Large intestine (tissue), 3 donors: ENCODE data around the gene TENM3. TPM values are rescaled to one million over a fixed set of nuclear protein-coding genes. Genes with fewer than 3 reads are reported as not detected.
A peak's percentile ranks its signal among the peaks of the same experiment; 100 is the strongest.

Source experiments
- DNase-seq, 2 donors: peaks; one replicate each; pipeline versions ENCODE4 v3.0.0 to v3.0.0-alpha.2; 2013
- H3K27ac ChIP-seq: one replicate; pipeline ENCODE4 v1.5.1; 2013; ENCODE audit warnings: low read length
- H3K27me3 ChIP-seq: 2 replicates; pipeline ENCODE4 v1.6.1; 2013; ENCODE audit warnings: low read length; ENCODE audit not compliant: control insufficient read depth, insufficient read depth
- H3K36me3 ChIP-seq: 2 replicates; pipeline ENCODE4 v1.6.1; 2013; ENCODE audit warnings: low read length; ENCODE audit not compliant: control insufficient read depth, insufficient read depth
- H3K4me1 ChIP-seq: one replicate; pipeline ENCODE4 v1.6.1; 2013; ENCODE audit warnings: low read length; ENCODE audit not compliant: control insufficient read depth, insufficient read depth
- H3K4me3 ChIP-seq: one replicate; pipeline ENCODE4 v1.5.1; 2013; ENCODE audit warnings: low read length
- H3K9me3 ChIP-seq: one replicate; pipeline ENCODE4 v1.6.1; 2013; ENCODE audit warnings: mild to moderate bottlenecking, low read depth, low read length, moderate library complexity; ENCODE audit not compliant: control insufficient read depth
- WGBS: methylation state at CpG from one replicate; pipeline ENCODE4 v1.1.5; 2013; ENCODE audit warnings: low lambda C conversion rate; ENCODE audit not compliant: insufficient coverage; 5-methylcytosine and 5-hydroxymethylcytosine counted together
- polyA plus RNA-seq: library from polyadenylated mRNA; unstranded; fragments of 120-200 nt; gene quantifications from one replicate; pipeline ENCODE4 v1.2.1, GENCODE V29; 2013

The TENM3 gene
- polyA plus RNA-seq, 1 donor = 11.9 TPM

DNA sequence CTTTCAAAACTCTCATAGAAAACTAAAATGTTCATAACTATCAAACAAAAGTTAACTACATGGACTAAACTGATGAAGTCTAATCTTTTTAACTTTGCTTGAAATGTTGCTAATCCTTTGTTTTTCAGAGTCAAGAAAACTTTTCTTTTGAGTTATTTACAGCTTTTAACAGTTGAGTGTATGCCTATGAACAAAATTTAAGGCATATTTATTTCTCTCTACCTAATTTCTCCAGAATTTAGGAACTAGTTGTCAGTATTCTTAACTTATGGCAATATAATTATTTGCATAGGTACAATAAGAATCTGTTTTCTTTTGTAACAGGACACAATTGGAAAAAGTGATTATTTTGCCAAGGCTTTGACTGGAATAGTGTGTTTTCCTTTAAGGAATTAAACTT is 23.8 kb downstream of the TENM3 start:
- no peak for DNase-seq
- no peak overlapping the region for H3K4me3 ChIP-seq
- H3K27me3 ChIP-seq = no peaks in the 10 kb centered on the region
- H3K27ac ChIP-seq = no peak overlapping the region
- peaks cover 5% of the 10 kb centered on the region for H3K4me1 ChIP-seq
- H3K36me3 ChIP-seq = no peaks in the 10 kb centered on the region
- no peaks in the 10 kb centered on the region for H3K9me3 ChIP-seq

DNA sequence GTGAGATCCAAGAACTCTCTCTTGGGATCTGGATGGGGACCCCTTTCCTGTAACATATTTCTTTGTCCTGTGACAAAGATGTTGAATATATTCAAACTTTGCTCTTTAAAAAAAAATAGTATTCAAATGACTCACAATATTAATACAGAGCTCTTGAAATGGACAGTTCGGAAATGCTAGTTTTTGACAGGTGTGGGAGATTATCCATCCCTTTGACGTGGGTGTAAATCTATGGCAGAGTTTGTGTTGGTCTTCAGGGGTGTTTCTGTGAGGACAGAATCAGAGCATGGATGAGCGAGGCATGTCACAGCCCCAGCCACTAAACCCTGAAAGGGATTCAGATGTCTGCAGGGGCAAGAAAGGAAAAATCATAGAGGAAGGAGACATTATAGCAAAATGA is 25.8 kb downstream of the TENM3 start:
- WGBS = no CpG with 5 or more reads among the region's 3 CpGs
- Histone ChIP-seq H3K27ac (no peak overlapping the region), H3K36me3 (no peaks in the 10 kb centered on the region), H3K4me3 (no peak overlapping the region), H3K27me3 (no peaks in the 10 kb centered on the region), H3K4me1 (peaks cover 8% of the 10 kb centered on the region), H3K9me3 (no peaks in the 10 kb centered on the region)
- no peak for DNase-seq

DNA sequence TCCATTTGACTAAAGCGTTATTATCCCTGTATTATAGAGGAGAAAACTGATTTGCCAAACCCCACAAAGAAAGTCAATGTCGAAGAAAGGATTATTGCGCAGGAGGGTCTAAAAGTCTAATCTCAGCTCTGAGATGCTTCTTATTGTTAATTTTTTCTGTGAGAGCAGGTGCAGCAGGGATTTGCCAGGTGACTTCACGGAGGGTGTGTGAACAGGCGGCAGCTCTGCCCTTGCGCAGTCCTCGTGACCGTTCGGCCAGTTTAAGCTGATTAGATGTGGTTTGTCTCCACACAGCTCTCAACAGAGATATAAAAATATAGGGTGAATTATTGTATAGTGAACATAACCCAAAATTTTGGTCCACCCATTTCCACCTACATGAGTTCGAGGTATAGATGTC is 28.5 kb downstream of the TENM3 start:
- H3K4me3 ChIP-seq = no peak overlapping the region
- 94% methylated on average over 2 of the region's 10 CpGs for WGBS
- no peak for DNase-seq
- no peaks in the 10 kb centered on the region for H3K36me3 ChIP-seq
- no peaks in the 10 kb centered on the region for H3K9me3 ChIP-seq
- no peak overlapping the region for H3K27ac ChIP-seq
- no peaks in the 10 kb centered on the region for H3K27me3 ChIP-seq
- H3K4me1 ChIP-seq = peaks cover 11% of the 10 kb centered on the region

DNA sequence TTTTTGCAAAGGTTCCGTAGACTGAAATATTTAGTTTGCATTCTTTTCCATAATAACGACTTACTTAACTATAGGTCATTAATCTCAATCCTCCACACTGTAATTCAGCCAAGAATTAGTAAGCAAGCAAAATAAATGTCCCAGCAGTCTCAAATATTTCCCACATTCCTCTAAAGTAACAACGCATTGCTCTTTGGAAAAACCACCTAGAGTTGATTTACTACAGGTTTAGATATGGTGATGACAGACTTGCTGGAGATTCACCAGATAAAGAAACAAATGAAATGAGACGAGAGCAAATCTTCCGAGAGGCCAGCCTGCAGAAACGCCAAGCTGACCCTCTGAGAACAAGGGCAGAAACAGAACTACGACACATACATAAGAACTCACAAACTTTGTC is 28.9 kb downstream of the TENM3 start:
- H3K27ac ChIP-seq = no peak overlapping the region
- 100% methylated on average over 2 of the region's 7 CpGs for WGBS

DNA sequence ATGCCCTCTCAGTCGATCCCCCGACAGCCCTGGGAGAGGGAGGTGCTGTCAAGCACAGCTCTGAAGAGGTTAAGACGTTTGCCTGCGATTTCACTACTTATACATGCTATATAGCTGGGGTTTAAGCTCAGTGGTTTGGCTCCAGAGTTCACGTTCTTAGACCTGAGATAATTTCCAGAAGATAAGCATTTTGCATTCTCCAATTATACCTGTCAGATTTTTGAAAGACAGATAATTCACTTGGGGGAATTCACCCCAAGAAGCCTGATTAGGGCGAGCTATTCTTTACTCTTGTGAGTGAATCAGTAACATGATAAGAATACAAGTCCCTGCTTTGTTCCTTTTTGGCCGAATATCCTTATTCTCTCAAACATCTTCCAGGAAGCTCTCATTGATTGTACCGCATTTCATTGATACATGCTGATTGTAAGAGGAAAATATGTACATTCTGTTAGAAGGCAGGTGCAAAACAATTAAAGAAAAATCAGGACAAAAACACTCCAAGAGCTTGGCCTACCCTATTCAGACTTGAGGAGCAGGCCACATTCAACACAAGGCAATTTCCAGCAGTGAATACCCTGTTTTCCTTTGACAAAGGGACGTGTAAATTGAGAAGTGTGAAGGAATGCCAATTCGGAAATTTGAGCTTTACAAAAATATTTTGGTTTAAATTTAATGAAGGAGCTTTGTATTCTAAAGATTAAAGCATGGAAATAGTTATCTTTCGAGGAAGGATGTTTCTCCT is 30.2 kb downstream of the TENM3 start:
- Histone ChIP-seq H3K27me3 (no peaks in the 10 kb centered on the region), H3K9me3 (no peaks in the 10 kb centered on the region), H3K4me3 (no peak overlapping the region), H3K27ac (no peak overlapping the region), H3K4me1 (peaks cover 11% of the 10 kb centered on the region), H3K36me3 (no peaks in the 10 kb centered on the region)
- DNase-seq = peak in 1 of 2 donors; percentile 27
- 97% methylated on average over 3 of the region's 11 CpGs for WGBS

More for the DNA sequence above, 28.9 kb downstream of the TENM3 start:
- Histone ChIP-seq H3K36me3 (no peaks in the 10 kb centered on the region), H3K4me1 (peaks cover 11% of the 10 kb centered on the region), H3K4me3 (no peak overlapping the region), H3K27me3 (no peaks in the 10 kb centered on the region), H3K9me3 (no peaks in the 10 kb centered on the region)
- DNase-seq = no peak

DNA sequence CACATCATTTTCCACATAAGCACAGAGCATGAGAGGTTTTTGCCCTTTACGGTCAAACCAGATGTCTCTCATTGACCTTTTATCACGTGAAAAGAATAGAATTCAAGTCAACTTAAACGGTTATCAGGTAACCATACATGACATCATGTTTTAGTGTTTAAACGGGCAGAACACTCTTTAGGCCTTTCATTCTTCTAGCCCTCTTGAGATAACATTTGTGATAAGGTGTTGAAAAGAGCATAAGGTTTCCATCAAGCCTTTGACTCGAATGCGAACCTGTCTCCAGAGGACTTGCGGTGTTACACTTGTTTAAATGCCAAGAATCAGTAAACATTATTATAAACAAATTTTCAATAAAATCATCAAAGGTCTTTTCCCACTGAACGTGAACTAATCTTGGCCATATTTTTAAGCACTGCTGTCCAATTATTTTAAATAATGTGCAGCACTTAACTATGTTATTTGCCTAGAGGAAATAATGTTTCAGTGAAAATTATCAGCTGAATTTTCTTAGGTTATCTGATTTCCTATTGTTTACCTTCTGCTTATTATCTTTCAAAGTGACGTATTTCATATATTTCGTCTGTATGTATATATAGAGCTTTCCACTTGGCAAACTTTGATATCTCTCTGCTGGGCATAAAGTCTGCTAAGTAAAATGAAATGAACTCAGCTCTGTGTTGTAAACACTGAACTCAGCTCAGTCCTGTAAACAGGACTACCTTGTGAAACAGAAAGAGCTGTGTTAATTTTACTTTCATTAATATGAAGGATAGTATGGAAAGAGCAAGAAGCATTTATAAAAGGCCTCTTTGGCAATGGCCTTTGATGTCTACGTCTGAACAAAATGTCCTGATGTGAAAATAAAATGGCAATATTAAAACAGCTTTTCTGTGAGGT is 33.3 kb downstream of the TENM3 start:
- peaks cover 6% of the 10 kb centered on the region for H3K4me1 ChIP-seq

DNA sequence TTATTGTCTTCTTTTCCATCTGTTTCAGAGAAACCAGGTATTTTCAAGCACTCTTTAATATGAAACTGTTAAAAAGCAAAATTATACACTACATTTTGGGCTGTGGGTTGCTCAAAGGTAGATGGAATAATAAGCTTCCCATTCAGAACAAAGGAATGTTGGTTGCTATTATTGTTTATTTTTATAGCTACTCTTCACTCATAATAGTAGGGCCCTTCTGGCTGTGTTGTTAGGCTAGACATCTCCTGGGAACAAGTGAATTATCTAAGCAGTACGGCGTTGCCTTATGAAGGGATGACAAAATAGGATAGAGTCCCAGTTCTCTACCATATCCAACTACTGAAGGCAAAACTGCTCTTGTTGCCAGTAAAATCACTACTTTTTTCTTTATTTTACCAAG is 34.2 kb downstream of the TENM3 start:
- Histone ChIP-seq H3K4me1 (peaks cover 6% of the 10 kb centered on the region), H3K4me3 (no peak overlapping the region), H3K9me3 (no peaks in the 10 kb centered on the region), H3K27ac (no peak overlapping the region), H3K36me3 (no peaks in the 10 kb centered on the region), H3K27me3 (no peaks in the 10 kb centered on the region)
- no CpG with 5 or more reads among the region's 2 CpGs for WGBS
- no peak for DNase-seq

More for the DNA sequence above, 33.3 kb downstream of the TENM3 start:
- no peaks in the 10 kb centered on the region for H3K36me3 ChIP-seq
- WGBS = 22% methylated on average over 9 of the region's 11 CpGs
- no peak overlapping the region for H3K27ac ChIP-seq
- H3K9me3 ChIP-seq = no peaks in the 10 kb centered on the region
- no peaks in the 10 kb centered on the region for H3K27me3 ChIP-seq
- peak; percentile 13 to 58 for DNase-seq
- no peak overlapping the region for H3K4me3 ChIP-seq

DNA sequence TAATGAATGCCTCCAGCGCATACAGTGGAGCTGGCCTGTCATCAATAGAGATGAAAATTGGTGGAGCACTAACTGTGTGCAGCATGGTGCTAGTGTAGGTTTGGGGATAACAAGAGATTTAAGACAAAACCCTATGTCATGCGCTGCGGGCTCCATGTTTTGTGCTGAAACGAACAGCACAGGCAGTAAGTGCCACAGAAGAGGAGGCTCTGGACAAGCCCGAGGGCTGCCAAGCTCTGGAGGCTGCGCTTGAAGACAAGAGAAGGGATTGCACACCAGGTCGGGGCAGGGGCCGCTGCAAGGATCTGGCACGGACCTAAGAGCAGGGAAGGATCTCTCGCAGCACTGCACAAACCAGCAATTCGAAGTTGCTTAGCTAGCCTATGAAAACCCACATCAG is 35.5 kb downstream of the TENM3 start:
- Histone ChIP-seq H3K36me3 (no peaks in the 10 kb centered on the region), H3K27ac (no peak overlapping the region), H3K4me3 (no peak overlapping the region), H3K9me3 (no peaks in the 10 kb centered on the region), H3K4me1 (peaks cover 3% of the 10 kb centered on the region), H3K27me3 (no peaks in the 10 kb centered on the region)
- DNase-seq = no peak
- no CpG with 5 or more reads among the region's 11 CpGs for WGBS

DNA sequence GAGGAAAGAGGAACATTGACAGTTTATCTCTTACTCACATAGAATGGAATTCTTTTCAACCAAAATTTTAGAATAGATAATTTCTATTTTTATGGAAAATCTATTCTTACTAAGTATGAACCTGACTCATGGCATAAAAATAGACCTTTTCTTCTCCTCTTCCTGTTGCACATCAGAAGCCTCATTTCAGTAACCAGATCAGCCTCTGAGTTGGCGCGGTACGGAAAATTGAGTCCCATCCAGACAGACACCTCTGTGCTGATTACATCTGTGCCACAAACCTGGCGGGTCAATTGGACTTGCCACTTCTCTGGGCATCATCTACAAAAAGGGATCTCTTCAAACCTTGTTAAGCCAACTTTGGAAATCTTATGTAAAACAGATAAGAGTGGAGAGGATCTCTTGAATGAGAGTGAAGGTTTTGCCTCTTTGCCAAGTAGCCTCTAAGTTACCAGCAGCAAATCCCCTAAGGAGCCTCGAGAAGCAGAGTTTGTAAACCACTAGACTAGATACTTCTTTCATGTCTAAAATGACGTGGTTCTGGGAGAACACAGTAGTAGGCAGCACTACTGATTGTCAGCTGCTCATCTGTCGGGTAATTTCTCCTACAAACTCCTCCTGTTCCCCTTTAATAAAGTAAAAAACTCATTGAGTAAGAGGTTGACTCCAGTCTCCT is 37.4 kb downstream of the TENM3 start:
- DNase-seq = no peak
- Histone ChIP-seq H3K4me1 (peaks cover 3% of the 10 kb centered on the region), H3K36me3 (no peaks in the 10 kb centered on the region), H3K27ac (no peak overlapping the region), H3K9me3 (no peaks in the 10 kb centered on the region), H3K4me3 (no peak overlapping the region), H3K27me3 (no peaks in the 10 kb centered on the region)
- WGBS = 100% methylated on average over 1 of the region's 7 CpGs

DNA sequence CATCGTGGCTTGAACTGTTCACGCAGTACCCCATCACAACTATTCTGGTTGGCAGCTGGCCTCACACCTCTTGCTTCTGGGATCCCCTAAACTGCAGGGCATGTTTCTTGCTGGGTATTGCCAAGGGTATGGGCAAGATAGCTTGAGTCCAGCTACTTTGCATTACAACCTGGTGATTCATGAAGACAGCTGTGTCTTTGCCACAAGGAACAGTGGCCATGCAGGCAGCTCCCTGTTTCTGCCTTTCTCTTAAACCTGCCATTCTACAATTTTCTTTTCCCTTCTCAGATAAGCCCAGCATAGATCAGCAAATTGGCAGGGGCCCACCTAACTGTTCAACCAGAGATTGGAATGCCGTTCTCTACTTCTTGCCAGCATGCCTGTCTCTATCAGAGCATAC is 42.8 kb downstream of the TENM3 start:
- Histone ChIP-seq H3K4me1 (no peaks in the 10 kb centered on the region), H3K27ac (no peak overlapping the region), H3K36me3 (no peaks in the 10 kb centered on the region), H3K4me3 (no peak overlapping the region), H3K27me3 (no peaks in the 10 kb centered on the region), H3K9me3 (no peaks in the 10 kb centered on the region)
- 71% methylated on average over 1 of the region's 3 CpGs for WGBS
- no peak for DNase-seq
